ENCODE results near the gene TXNL4A.

DNA sequence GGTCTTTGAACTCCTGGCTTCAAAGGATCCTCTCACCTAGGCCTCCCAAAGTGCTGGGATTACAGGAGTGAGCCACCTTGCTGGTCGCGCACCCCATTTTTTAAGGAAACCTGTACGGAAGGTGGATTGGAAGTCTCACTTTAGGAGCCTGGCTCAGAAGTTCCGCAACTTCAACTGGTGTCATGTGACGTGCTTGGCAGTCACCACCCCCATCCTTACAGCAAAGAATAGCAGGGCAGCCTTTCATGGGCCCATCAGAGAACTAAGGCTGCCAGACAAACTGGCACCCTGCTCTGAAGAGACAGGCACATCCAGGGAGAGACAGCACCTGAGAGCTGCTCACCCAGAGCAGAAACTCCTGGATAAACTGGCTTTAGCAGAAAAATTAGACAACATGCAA, 33.6 kb downstream of the TXNL4A start:
- TF ChIP-seq, protein P1, sequence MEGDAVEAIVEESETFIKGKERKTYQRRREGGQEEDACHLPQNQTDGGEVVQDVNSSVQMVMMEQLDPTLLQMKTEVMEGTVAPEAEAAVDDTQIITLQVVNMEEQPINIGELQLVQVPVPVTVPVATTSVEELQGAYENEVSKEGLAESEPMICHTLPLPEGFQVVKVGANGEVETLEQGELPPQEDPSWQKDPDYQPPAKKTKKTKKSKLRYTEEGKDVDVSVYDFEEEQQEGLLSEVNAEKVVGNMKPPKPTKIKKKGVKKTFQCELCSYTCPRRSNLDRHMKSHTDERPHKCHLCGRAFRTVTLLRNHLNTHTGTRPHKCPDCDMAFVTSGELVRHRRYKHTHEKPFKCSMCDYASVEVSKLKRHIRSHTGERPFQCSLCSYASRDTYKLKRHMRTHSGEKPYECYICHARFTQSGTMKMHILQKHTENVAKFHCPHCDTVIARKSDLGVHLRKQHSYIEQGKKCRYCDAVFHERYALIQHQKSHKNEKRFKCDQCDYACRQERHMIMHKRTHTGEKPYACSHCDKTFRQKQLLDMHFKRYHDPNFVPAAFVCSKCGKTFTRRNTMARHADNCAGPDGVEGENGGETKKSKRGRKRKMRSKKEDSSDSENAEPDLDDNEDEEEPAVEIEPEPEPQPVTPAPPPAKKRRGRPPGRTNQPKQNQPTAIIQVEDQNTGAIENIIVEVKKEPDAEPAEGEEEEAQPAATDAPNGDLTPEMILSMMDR (IDR thresholded peaks at IDR 0.05) = no peak
- TF ChIP-seq POLR2A (IDR thresholded peaks at IDR 0.05) = no peak
- TF ChIP-seq EP300 (IDR thresholded peaks at IDR 0.05) = no peak
